Aorta (tissue), 5 donors: ENCODE measurements around the gene MYBPHL. TPM values are rescaled to one million over a fixed set of nuclear protein-coding genes. Genes with fewer than 3 reads are reported as not detected.

Experiments
- ATAC-seq: fragments of 200-7000 bp; cut with Tn5 transposase; one replicate; pipeline ENCODE4 v1.9.1; 2022; ENCODE audit warnings: moderate library complexity; ENCODE audit not compliant: low FRiP score
- DNase-seq, 2 donors: peaks; one replicate each; pipeline ENCODE4 v3.0.0-alpha.2; 2020
- H3K27ac ChIP-seq, 2 donors: one replicate each; pipeline ENCODE4 v1.5.1; 2013; ENCODE audit warnings: low read length in 2 of 2, mild to moderate bottlenecking in 2 of 2, moderate library complexity in 2 of 2, control low read depth in 1 of 2, inconsistent platforms in 1 of 2, low read depth in 1 of 2
- H3K27me3 ChIP-seq, 2 donors: one replicate each; pipeline ENCODE4 v1.6.1; 2013; ENCODE audit warnings: control low read depth in 1 of 2, low read length in 1 of 2, mild to moderate bottlenecking in 1 of 2, moderate library complexity in 1 of 2; ENCODE audit not compliant: insufficient read depth in 2 of 2, control insufficient read depth in 1 of 2
- H3K36me3 ChIP-seq, 2 donors: one replicate each; pipeline ENCODE4 v1.6.1; 2013; ENCODE audit warnings: control low read depth in 1 of 2, low read length in 1 of 2, mild to moderate bottlenecking in 1 of 2; ENCODE audit not compliant: insufficient read depth in 2 of 2, control insufficient read depth in 1 of 2
- H3K4me1 ChIP-seq, 2 donors: one replicate each; pipeline ENCODE4 v1.6.1; 2013; ENCODE audit warnings: low read length in 2 of 2, control low read depth in 1 of 2, mild to moderate bottlenecking in 1 of 2, moderate library complexity in 1 of 2; ENCODE audit not compliant: insufficient read depth in 2 of 2, control insufficient read depth in 1 of 2
- H3K4me3 ChIP-seq, 2 donors: one replicate each; pipeline ENCODE4 v1.5.1; 2013; ENCODE audit warnings: low read length in 2 of 2, control low read depth in 1 of 2, mild to moderate bottlenecking in 1 of 2
- H3K9me3 ChIP-seq: one replicate; pipeline ENCODE4 v1.6.1; 2013; ENCODE audit warnings: mild to moderate bottlenecking, low read length; ENCODE audit not compliant: control insufficient read depth
- WGBS, 2 donors: extraction: QIAGEN DNeasy Blood & Tissue Kit; methylation state at CpG; one replicate each; pipeline ENCODE4 v1.1.7; 2013; 5-methylcytosine and 5-hydroxymethylcytosine counted together
- intact Hi-C, 2 donors: fragments of 100-400 bp; cut with DNase I; formaldehyde crosslinking; loops; one replicate each; pipeline versions ENCODE4 v1.14.2 to v1.15.0; 2022
- polyA plus RNA-seq, 2 donors: library from polyadenylated mRNA; stranded (reverse); fragments of 200-250 nt; gene quantifications; one replicate each; pipeline ENCODE4 v1.2.3, GENCODE V29; 2013
- total RNA-seq, 2 donors: library from RNA; stranded (reverse); fragmentation: NEBNext Ultra II Directional; extraction: Animal tissue kit (Norgen Biotek cat#: 25700); gene quantifications; one replicate each; pipeline ENCODE4 v1.2.1, GENCODE V29; 2021
- donor health status: healthy with polysubstance abuse.
- donor health status: Bipolar disorder and iron deficiency.
- donor health status: DM: no; HTN: no; CAD: no.
- donor health status: DM: no; HTN: no; CAD: no.
- donor health status: DM: yes; HTN: yes; CAD: no.

MYBPHL gene
- total and polyA plus RNA-seq, 4 donors: not detected

DNA sequence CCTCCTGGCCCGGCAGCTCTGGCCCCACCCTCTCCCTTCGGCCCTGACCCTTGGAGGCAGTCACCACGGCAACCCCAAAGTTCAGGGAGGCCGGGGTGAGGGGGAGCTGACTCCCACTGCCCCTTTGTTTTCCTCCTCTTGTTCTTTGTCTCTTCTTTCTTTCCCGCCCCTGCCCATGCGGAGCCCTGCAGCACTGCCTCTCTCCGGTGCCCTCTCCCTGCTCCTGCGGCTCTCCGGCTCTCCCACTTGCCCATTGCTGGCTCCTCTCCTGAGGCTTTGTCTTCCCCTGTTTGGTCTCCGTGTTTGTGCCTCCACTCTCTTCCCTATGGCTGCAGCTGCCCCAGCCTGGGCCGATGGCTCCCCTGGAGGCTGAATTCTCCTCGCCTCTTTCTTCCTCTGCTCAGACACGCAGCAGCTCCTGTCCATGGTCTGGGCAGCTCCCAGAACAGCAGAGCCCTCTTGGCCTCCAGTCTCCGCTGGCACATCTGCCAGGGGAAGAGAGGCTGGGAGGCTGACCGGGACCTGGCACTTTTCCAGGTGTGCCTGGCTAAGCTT is 51.6 kb downstream of the MYBPHL start:
- no peak for ATAC-seq
- Histone ChIP-seq H3K9me3 (no peaks in the 10 kb centered on the region), H3K27me3 (no peaks in the 10 kb centered on the region), H3K27ac (no peak overlapping the region), H3K4me3 (no peak overlapping the region), H3K36me3 (no peaks in the 10 kb centered on the region), H3K4me1 (peaks cover 0 to 4% of the 10 kb centered on the region in 2 donors)
- 61 to 66% methylated on average over 15 of the region's 15 CpGs for WGBS, 2 donors
- DNase-seq: peak in 1 of 2 donors; percentile 73
- intact Hi-C loops: no loop called here

DNA sequence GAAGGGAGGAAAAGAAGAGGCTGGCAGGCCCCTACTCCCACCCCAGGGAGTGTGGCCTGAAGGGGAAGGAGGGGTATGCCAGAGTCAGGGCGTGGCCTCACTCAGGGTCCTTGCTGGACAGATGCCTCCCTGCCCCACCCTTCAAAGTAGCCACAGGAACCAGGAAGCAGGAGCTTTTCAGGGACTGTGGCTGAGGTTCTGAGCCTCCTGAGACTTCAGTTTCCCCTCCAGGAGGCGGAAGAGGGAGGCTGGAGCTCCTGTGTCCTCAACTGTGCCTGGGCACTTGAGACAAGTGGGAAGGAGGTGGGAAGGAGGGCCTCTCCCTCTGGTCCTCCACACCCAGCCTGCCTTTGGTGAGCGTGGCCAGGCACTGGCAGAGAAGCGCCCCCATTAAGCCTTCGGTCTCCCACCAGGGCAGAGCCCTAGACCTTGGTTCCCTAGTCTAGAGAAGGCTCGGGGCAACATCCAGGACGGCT is 52.2 kb downstream of the MYBPHL start:
- peaks cover 0 to 4% of the 10 kb centered on the region in 2 donors for H3K4me1 ChIP-seq
- WGBS, 2 donors: 82 to 87% methylated on average over 7 of the region's 7 CpGs
- intact Hi-C loops: loop anchor here in 1 of 2 donors (5.0 kb wide), 1 partner anchor 228 kb away; the partner anchor contains the start of gene ATXN7L2
- ATAC-seq: no peak
- no peak overlapping the region for H3K4me3 ChIP-seq
- H3K9me3 ChIP-seq: no peaks in the 10 kb centered on the region
- no peak overlapping the region for H3K27ac ChIP-seq
- DNase-seq: peak in 1 of 2 donors; percentile 34
- no peaks in the 10 kb centered on the region for H3K27me3 ChIP-seq
- no peaks in the 10 kb centered on the region for H3K36me3 ChIP-seq

DNA sequence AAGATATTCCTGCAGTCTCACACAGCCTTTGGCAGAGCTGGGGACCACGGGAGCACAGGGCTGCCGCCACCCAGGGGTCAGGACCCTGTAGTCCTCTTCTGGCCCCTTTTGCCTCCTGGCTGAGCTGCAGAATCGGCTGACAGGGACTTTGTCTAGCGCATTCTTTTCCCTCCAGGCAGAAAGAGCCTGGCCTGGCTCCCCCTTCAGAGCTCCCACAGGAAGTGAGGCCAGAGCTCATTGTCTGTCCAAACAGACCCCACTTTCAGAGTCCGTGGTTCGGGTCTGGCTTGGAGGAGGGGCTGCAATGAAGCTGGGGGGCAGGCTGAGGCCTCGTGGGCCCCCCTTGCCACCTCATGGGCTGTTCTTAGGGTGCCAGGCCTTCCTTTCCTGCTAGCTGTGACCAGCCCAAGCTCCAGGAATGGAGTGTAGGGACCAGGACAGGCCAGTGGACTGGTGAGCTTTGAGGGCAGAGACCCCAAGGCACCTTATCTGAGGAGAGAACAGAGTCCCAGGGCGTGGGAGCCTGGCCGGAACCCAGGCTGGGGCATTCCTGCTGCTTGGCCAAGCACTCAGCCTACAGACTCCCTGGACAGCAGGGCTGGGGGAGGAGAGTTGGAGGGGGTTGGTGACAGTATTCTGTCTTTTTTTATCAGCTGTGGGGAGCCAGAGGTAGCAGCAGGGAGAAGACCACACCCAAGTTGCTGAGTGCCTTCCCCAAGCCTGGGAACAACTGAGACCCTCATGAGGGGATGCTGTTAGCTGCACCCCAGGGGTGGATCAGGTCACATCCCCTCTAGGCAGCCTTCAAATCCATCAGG is 52.8 kb downstream of the MYBPHL start:
- Histone ChIP-seq H3K4me3 (no peak overlapping the region), H3K9me3 (no peaks in the 10 kb centered on the region), H3K27me3 (no peaks in the 10 kb centered on the region), H3K36me3 (no peaks in the 10 kb centered on the region), H3K27ac (peak overlapping the region in 1 of 2 donors; percentile 2), H3K4me1 (peaks cover 0 to 4% of the 10 kb centered on the region in 2 donors)
- WGBS, 2 donors: 7% methylated on average over 9 of the region's 9 CpGs
- no peak for ATAC-seq
- intact Hi-C loops: loop anchor here in 1 of 2 donors (5.0 kb wide), 1 partner anchor 228 kb away; the partner anchor contains the start of gene ATXN7L2
- peak; percentile 54 to 67 for DNase-seq

DNA sequence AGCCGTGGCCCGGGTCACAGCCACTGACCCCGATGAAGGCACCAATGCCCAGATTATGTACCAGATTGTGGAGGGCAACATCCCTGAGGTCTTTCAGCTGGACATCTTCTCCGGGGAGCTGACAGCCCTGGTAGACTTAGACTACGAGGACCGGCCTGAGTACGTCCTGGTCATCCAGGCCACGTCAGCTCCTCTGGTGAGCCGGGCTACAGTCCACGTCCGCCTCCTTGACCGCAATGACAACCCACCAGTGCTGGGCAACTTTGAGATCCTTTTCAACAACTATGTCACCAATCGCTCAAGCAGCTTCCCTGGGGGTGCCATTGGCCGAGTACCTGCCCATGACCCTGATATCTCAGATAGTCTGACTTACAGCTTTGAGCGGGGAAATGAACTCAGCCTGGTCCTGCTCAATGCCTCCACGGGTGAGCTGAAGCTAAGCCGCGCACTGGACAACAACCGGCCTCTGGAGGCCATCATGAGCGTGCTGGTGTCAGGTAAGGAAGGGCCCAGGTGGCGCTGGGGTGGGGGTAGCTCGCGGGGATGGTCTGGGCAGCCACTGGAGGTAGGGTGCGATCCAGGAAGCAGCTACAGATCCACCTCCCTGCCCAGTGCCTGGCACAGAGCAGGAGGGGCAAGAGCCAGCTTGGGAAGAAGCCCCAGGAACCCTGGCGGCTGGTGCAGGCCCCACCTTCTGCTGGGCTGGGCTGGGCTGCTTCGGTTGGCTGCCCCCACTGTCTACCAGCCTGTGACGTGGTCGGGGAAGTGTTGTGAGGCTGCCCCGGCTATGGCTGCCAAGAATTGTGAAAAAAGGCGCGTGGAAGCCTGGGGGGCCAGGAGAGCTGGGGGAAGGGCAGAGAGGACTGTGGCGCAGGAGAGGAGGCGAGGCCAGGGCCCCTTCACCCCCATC is 53.7 kb downstream of the MYBPHL start:
- H3K4me1 ChIP-seq: peaks cover 0 to 4% of the 10 kb centered on the region in 2 donors
- ATAC-seq (peak; percentile 57), DNase-seq (peak; percentile 74 to 84)
- no peak overlapping the region for H3K4me3 ChIP-seq
- 61 to 64% methylated on average over 33 of the region's 33 CpGs for WGBS, 2 donors
- peak overlapping the region in 1 of 2 donors; percentile 2 for H3K27ac ChIP-seq
- no peaks in the 10 kb centered on the region for H3K27me3 ChIP-seq
- H3K36me3 ChIP-seq: no peaks in the 10 kb centered on the region
- H3K9me3 ChIP-seq: no peaks in the 10 kb centered on the region
- intact Hi-C loops: loop anchor here in 1 of 2 donors (5.0 kb wide), 1 partner anchor 229 kb away; the partner anchor contains the start of gene ATXN7L2

DNA sequence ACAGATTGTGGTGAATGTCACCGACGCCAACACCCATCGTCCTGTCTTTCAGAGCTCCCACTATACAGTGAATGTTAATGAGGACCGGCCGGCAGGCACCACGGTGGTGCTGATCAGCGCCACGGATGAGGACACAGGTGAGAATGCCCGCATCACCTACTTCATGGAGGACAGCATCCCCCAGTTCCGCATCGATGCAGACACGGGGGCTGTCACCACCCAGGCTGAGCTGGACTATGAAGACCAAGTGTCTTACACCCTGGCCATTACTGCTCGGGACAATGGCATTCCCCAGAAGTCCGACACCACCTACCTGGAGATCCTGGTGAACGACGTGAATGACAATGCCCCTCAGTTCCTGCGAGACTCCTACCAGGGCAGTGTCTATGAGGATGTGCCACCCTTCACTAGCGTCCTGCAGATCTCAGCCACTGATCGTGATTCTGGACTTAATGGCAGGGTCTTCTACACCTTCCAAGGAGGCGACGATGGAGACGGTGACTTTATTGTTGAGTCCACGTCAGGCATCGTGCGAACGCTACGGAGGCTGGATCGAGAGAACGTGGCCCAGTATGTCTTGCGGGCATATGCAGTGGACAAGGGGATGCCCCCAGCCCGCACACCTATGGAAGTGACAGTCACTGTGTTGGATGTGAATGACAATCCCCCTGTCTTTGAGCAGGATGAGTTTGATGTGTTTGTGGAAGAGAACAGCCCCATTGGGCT is 54.5 kb downstream of the MYBPHL start:
- DNase-seq (peak in 1 of 2 donors; percentile 72), ATAC-seq (no peak)
- intact Hi-C loops: loop anchor here in 1 of 2 donors (5.0 kb wide), 1 partner anchor 230 kb away; the partner anchor contains the start of gene ATXN7L2
- Histone ChIP-seq H3K27ac (no peak overlapping the region), H3K36me3 (no peaks in the 10 kb centered on the region), H3K4me3 (no peak overlapping the region), H3K9me3 (no peaks in the 10 kb centered on the region), H3K27me3 (no peaks in the 10 kb centered on the region), H3K4me1 (peaks cover 0 to 4% of the 10 kb centered on the region in 2 donors)
- 98 to 99% methylated on average over 31 of the region's 31 CpGs for WGBS, 2 donors

DNA sequence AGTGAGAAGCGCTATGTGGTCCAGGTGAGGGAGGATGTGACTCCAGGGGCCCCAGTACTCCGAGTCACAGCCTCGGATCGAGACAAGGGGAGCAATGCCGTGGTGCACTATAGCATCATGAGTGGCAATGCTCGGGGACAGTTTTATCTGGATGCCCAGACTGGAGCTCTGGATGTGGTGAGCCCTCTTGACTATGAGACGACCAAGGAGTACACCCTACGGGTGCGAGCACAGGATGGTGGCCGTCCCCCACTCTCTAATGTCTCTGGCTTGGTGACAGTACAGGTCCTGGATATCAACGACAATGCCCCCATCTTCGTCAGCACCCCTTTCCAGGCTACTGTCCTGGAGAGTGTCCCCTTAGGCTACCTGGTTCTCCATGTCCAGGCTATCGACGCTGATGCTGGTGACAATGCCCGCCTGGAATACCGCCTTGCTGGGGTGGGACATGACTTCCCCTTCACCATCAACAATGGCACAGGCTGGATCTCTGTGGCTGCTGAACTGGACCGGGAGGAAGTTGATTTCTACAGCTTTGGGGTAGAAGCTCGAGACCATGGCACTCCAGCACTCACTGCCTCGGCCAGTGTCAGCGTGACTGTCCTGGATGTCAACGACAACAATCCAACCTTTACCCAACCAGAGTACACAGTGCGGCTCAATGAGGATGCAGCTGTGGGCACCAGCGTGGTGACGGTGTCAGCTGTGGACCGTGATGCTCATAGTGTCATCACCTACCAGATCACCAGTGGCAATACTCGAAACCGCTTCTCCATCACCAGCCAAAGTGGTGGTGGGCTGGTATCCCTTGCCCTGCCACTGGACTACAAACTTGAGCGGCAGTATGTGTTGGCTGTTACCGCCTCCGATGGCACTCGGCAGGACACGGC is 55.3 kb downstream of the MYBPHL start:
- Histone ChIP-seq H3K4me1 (peaks cover 0 to 4% of the 10 kb centered on the region in 2 donors), H3K27ac (no peak overlapping the region), H3K27me3 (no peaks in the 10 kb centered on the region), H3K9me3 (no peaks in the 10 kb centered on the region), H3K36me3 (no peaks in the 10 kb centered on the region), H3K4me3 (no peak overlapping the region)
- 97 to 98% methylated on average over 32 of the region's 32 CpGs for WGBS, 2 donors
- ATAC-seq (no peak), DNase-seq (peak in 1 of 2 donors; percentile 45)
- intact Hi-C loops: loop anchor here in 1 of 2 donors (5.0 kb wide), 1 partner anchor 231 kb away; the partner anchor contains the start of gene ATXN7L2
